OCI-M2 (cell line): ENCODE results near the gene FOXA1.

Source experiments
- DNase-seq: peaks from one replicate; lab custom pipeline; 2025; ENCODE audit not compliant: unreplicated experiment; lab: John Stamatoyannopoulos, UW

FOXA1 gene

GRCh38 chr14:37594971-37595808 is at the start of gene FOXA1, which contains the start of gene TTC6:
Gene FOXA1, minus strand, starts transcription at chr14:37595249. Its CDS starts 277 bp downstream, at chr14:37594972.
Gene TTC6, plus strand, starts transcription at chr14:37595629. Its CDS starts 26,436 bp downstream, at chr14:37622065.
- no peak for DNase-seq

- DNase-seq, result no peak
Observed at GRCh38 chr14:37643701-37644100, 48.7 kb upstream of the FOXA1 start.

- no peak for DNase-seq
Observed at GRCh38 chr14:37642125-37642524, 47.1 kb upstream of the FOXA1 start.

GRCh38 chr14:37641117-37641516 is 46.1 kb upstream of the FOXA1 start:
- no peak for DNase-seq

GRCh38 chr14:37638599-37638998 is 43.5 kb upstream of the FOXA1 start:
- no peak for DNase-seq

GRCh38 chr14:37637341-37637740 is 42.3 kb upstream of the FOXA1 start:
- no peak for DNase-seq

- no peak for DNase-seq
Observed at GRCh38 chr14:37625597-37626595, 30.8 kb upstream of the FOXA1 start.

- DNase-seq, result no peak
Observed at GRCh38 chr14:37623971-37624370, 28.9 kb upstream of the FOXA1 start.

- no peak for DNase-seq
Observed at GRCh38 chr14:37623426-37623951, 28.4 kb upstream of the FOXA1 start.

GRCh38 chr14:37622231-37622923 is 27.3 kb upstream of the FOXA1 start:
- DNase-seq, result no peak

GRCh38 chr14:37620856-37621255 is 25.8 kb upstream of the FOXA1 start:
- DNase-seq, result no peak

GRCh38 chr14:37618498-37619028 is 23.5 kb upstream of the FOXA1 start:
- DNase-seq, result no peak

- no peak for DNase-seq
Observed at GRCh38 chr14:37617864-37618365, 22.9 kb upstream of the FOXA1 start.

GRCh38 chr14:37616853-37617252 is 21.8 kb upstream of the FOXA1 start:
- DNase-seq, result no peak

- DNase-seq, result no peak
Observed at GRCh38 chr14:37615582-37616289, 20.7 kb upstream of the FOXA1 start.

GRCh38 chr14:37610945-37611523 is 16.0 kb upstream of the FOXA1 start:
- no peak for DNase-seq

GRCh38 chr14:37608649-37609048 is 13.6 kb upstream of the FOXA1 start:
- no peak for DNase-seq

GRCh38 chr14:37606678-37607077 is 11.6 kb upstream of the FOXA1 start:
- no peak for DNase-seq

GRCh38 chr14:37603688-37604251 is 8.7 kb upstream of the FOXA1 start:
- no peak for DNase-seq
